GM19438 (cell line): ENCODE measurements around the gene CCDC177.

Experiments used
- ATAC-seq: cut with Tn5 transposase; IDR thresholded peaks from one replicate; pipeline ENCODE4 v1.9.1; 2021; ENCODE audit warnings: low read depth; ENCODE audit not compliant: unreplicated experiment

Gene CCDC177

GRCh38 chr14:69570836-69571330 lies 3.8 kb downstream of the CCDC177 start:
- ATAC-seq: no peak

GRCh38 chr14:69569859-69570258 lies 4.8 kb downstream of the CCDC177 start:
- ATAC-seq: no peak

GRCh38 chr14:69567563-69567962 lies 7.1 kb downstream of the CCDC177 start:
- ATAC-seq: no peak

- ATAC-seq: no peak
Measured at GRCh38 chr14:69561893-69562292, 12.8 kb downstream of the CCDC177 start.

- ATAC-seq: no peak
Measured at GRCh38 chr14:69560826-69561225, 13.8 kb downstream of the CCDC177 start.

- no peak for ATAC-seq
Measured at GRCh38 chr14:69559581-69560011, 15.1 kb downstream of the CCDC177 start.

GRCh38 chr14:69558774-69559173 lies 15.9 kb downstream of the CCDC177 start:
- no peak for ATAC-seq

- no peak for ATAC-seq
Measured at GRCh38 chr14:69554500-69554899, 20.2 kb downstream of the CCDC177 start.

- no peak for ATAC-seq
Measured at GRCh38 chr14:69553252-69553651, 21.4 kb downstream of the CCDC177 start.

- ATAC-seq: no peak
Measured at GRCh38 chr14:69551511-69551910, 23.2 kb downstream of the CCDC177 start.

GRCh38 chr14:69548566-69548965 lies 26.1 kb downstream of the CCDC177 start:
- no peak for ATAC-seq

- ATAC-seq: no peak
Measured at GRCh38 chr14:69547701-69548348, 26.8 kb downstream of the CCDC177 start.

- ATAC-seq: no peak
Measured at GRCh38 chr14:69543341-69544115, 31.1 kb downstream of the CCDC177 start.

- ATAC-seq: no peak
Measured at GRCh38 chr14:69542311-69542710, 32.4 kb downstream of the CCDC177 start.

- ATAC-seq: no peak
Measured at GRCh38 chr14:69540654-69541335, 33.9 kb downstream of the CCDC177 start.

GRCh38 chr14:69539631-69540410 lies 34.9 kb downstream of the CCDC177 start:
- no peak for ATAC-seq

- no peak for ATAC-seq
Measured at GRCh38 chr14:69538766-69539165, 35.9 kb downstream of the CCDC177 start.

- ATAC-seq: no peak
Measured at GRCh38 chr14:69537900-69538299, 36.8 kb downstream of the CCDC177 start.

- no peak for ATAC-seq
Measured at GRCh38 chr14:69536971-69537370, 37.7 kb downstream of the CCDC177 start.

GRCh38 chr14:69535230-69535848 lies 39.3 kb downstream of the CCDC177 start:
- no peak for ATAC-seq
